Natural killer cell (primary cell): Measurements from ENCODE around the gene PABPC3. TPM values are rescaled to one million over a fixed set of nuclear protein-coding genes. Genes with fewer than 3 reads are reported as not detected.

ENCODE experiments used
- ATAC-seq, 3 donors: fragments of 150-1000 bp in 2 of 3; fragments of 200-7000 bp in 1 of 3; cut with Tn5 transposase; 1 replicate in 1 of 3; 2 replicates in 2 of 3; pipeline ENCODE4 v1.10.0; 2021; ENCODE audit warnings: mild to moderate bottlenecking in 2 of 3, moderate library complexity in 2 of 3
- DNase-seq, 2 donors: peaks; one replicate each; pipeline versions ENCODE4 v3.0.0 to v3.0.0-alpha.2; 2013 to 2021; ENCODE audit warnings: mixed read lengths in 1 of 2
- H3K27ac ChIP-seq: one replicate; pipeline ENCODE4 v1.5.1; 2013; ENCODE audit warnings: mild to moderate bottlenecking, low read length
- H3K27me3 ChIP-seq: one replicate; pipeline ENCODE4 v1.6.1; 2013; ENCODE audit warnings: low read length; ENCODE audit not compliant: control insufficient read depth, insufficient read depth
- H3K36me3 ChIP-seq: one replicate; pipeline ENCODE4 v1.6.1; 2013; ENCODE audit warnings: low read length; ENCODE audit not compliant: control insufficient read depth, insufficient read depth
- H3K4me1 ChIP-seq: one replicate; pipeline ENCODE4 v1.6.1; 2013; ENCODE audit warnings: low read length; ENCODE audit not compliant: control insufficient read depth, insufficient read depth
- H3K4me3 ChIP-seq: one replicate; pipeline ENCODE4 v1.5.1; 2013; ENCODE audit warnings: low read length
- H3K9me3 ChIP-seq: one replicate; pipeline ENCODE4 v1.6.1; 2013; ENCODE audit warnings: low read length; ENCODE audit not compliant: control insufficient read depth, insufficient read depth
- H3K27ac Mint-ChIP-seq, 2 donors: one replicate each; pipeline ENCODE4 v1.8.0; 2022; ENCODE audit warnings: mild to moderate bottlenecking in 2 of 2, mixed read lengths in 2 of 2, moderate library complexity in 1 of 2
- H3K27me3 Mint-ChIP-seq, 2 donors: one replicate each; pipeline ENCODE4 v1.8.0; 2022; ENCODE audit warnings: low read depth in 2 of 2, mixed read lengths in 2 of 2
- H3K36me3 Mint-ChIP-seq: one replicate; pipeline ENCODE4 v1.8.0; 2022; ENCODE audit warnings: mixed read lengths
- H3K4me1 Mint-ChIP-seq, 2 donors: one replicate each; pipeline ENCODE4 v1.8.0; 2022; ENCODE audit warnings: mixed read lengths in 2 of 2
- H3K4me3 Mint-ChIP-seq: one replicate; pipeline ENCODE4 v1.8.0; 2022; ENCODE audit warnings: mild to moderate bottlenecking, moderate library complexity, mixed read lengths
- H3K9me3 Mint-ChIP-seq, 2 donors: one replicate each; pipeline ENCODE4 v1.8.0; 2022; ENCODE audit warnings: mixed read lengths in 2 of 2
- CTCF ChIP-seq: fragments of 200-600 bp; IDR thresholded peaks from one replicate; pipeline ENCODE4 v1.8.0; 2022; ENCODE audit warnings: antibody characterized with exemption
- WGBS: methylation state at CpG from one replicate; pipeline ENCODE4 v1.1.7; 2013; ENCODE audit warnings: missing lambda C conversion rate; ENCODE audit not compliant: insufficient coverage; 5-methylcytosine and 5-hydroxymethylcytosine counted together
- intact Hi-C: fragments of 100-400 bp; cut with micrococcal nuclease; formaldehyde crosslinking; loops from one replicate; pipeline ENCODE4 v1.14.2; 2022
- total RNA-seq, 4 donors: library from RNA; stranded (reverse); fragments of 120-200 nt in 1 of 4; gene quantifications; one replicate each; pipeline versions ENCODE4 v1.2.3 to v1.2.4, GENCODE V29; 2013 to 2022

Gene PABPC3
- total RNA-seq, 3 donors from 2014 or later (not counting 1 experiment from before 2014, with no cell fraction given) = 0.18 to 0.21 (median 0.20) TPM

- Mint-ChIP-seq H3K27me3 (peaks cover 0 to 22% of the 10 kb centered on the region in 2 donors), H3K9me3 (no peaks in the 10 kb centered on the region), H3K4me3 (no peak overlapping the region), H3K4me1 (no peaks in the 10 kb centered on the region), H3K27ac (no peak overlapping the region), H3K36me3 (no peaks in the 10 kb centered on the region)
- DNase-seq (no peak), ATAC-seq (no peak)
- no peaks in the 10 kb centered on the region for H3K9me3 ChIP-seq
- peaks cover 1% of the 10 kb centered on the region for H3K4me1 ChIP-seq
- H3K36me3 ChIP-seq = no peaks in the 10 kb centered on the region
- intact Hi-C loops = no loop called here
- H3K27me3 ChIP-seq = no peaks in the 10 kb centered on the region
- H3K27ac ChIP-seq = no peak overlapping the region
- no peak for TF ChIP-seq CTCF
- no peak overlapping the region for H3K4me3 ChIP-seq
Measured at GRCh38 chr13:25064396-25064795, 31.5 kb upstream of the PABPC3 start.

DNA sequence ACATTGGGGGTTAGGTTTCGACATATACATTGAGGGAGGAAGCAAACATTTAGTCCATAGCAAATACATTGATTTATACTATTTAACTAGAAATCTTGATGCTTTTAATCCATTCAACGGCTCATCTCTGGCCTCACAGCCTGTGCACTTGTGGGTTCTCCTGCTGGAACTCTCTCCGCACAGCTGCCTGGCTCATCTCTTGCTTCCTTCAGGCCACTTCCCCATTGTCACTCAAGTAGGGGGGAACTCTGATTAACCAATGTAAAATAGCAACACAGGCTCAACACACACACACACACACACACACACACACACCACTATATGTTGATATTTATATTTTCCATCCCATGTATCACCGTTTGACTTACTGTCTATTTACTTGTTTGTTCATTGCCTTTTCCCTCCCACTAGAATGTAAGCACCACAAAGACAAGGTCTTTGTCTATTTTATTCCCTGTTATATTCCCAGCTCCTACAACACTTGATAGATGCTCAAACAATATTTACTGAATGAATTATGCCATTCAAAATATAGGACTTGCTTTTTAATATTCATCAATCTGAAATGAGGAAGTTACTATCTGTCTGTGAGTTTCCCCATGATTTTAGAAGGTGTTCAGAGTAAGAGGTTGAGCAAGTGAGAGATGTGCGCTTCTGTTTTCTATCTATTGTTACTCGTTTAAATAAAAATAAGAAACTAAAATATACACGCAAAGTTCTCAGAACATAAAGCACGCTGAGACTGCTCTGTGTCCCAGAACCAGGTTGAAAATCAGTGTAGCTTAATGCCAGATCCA lies 29.8 kb upstream of the PABPC3 start:
- 74% methylated on average over 8 of the region's 8 CpGs for WGBS
- peaks cover 2% of the 10 kb centered on the region for H3K27me3 ChIP-seq
- no peaks in the 10 kb centered on the region for H3K36me3 ChIP-seq
- no peaks in the 10 kb centered on the region for H3K9me3 Mint-ChIP-seq
- no peaks in the 10 kb centered on the region for H3K4me1 Mint-ChIP-seq
- no peak for ATAC-seq
- no peak overlapping the region for H3K27ac Mint-ChIP-seq
- TF ChIP-seq CTCF = no peak
- H3K27me3 Mint-ChIP-seq = peaks cover 2 to 36% of the 10 kb centered on the region in 2 donors
- intact Hi-C loops = no loop called here
- H3K4me3 Mint-ChIP-seq = no peak overlapping the region
- no peaks in the 10 kb centered on the region for H3K9me3 ChIP-seq
- no peaks in the 10 kb centered on the region for H3K36me3 Mint-ChIP-seq
- no peak overlapping the region for H3K27ac ChIP-seq
- DNase-seq = no peak
- H3K4me3 ChIP-seq = no peak overlapping the region
- no peaks in the 10 kb centered on the region for H3K4me1 ChIP-seq

DNA sequence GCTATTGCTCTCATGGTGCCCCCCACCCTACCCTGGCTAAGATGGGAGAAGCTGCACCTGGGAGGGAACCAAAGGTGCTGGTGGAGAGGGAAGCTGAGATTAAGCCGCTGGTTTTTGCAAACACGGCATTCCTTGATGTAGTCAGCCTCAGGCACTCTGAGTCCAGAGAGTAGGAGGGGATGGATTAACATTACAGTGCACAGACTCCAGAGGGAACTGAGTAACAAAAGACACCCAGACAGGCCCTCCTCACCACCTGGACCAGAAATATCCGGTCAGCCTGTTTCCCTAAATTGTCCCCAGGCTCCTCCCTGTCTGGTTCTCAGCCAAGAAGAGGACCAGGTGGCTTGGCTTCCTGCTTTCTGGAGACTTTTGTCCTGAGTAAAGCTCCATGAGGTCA lies 28.9 kb upstream of the PABPC3 start:
- no peaks in the 10 kb centered on the region for H3K9me3 ChIP-seq
- H3K36me3 ChIP-seq = no peaks in the 10 kb centered on the region
- no peaks in the 10 kb centered on the region for H3K9me3 Mint-ChIP-seq
- no peak overlapping the region for H3K27ac ChIP-seq
- peaks cover 2 to 36% of the 10 kb centered on the region in 2 donors for H3K27me3 Mint-ChIP-seq
- H3K4me3 ChIP-seq = no peak overlapping the region
- ATAC-seq (no peak), DNase-seq (no peak)
- H3K4me3 Mint-ChIP-seq = no peak overlapping the region
- no peaks in the 10 kb centered on the region for H3K36me3 Mint-ChIP-seq
- H3K27me3 ChIP-seq = peaks cover 2% of the 10 kb centered on the region
- no peaks in the 10 kb centered on the region for H3K4me1 ChIP-seq
- no peak for TF ChIP-seq CTCF
- H3K4me1 Mint-ChIP-seq = no peaks in the 10 kb centered on the region
- no peak overlapping the region for H3K27ac Mint-ChIP-seq
- intact Hi-C loops = no loop called here
- 70% methylated on average over 3 of the region's 3 CpGs for WGBS

- H3K27ac Mint-ChIP-seq = no peak overlapping the region
- Histone ChIP-seq H3K36me3 (no peaks in the 10 kb centered on the region), H3K4me3 (no peak overlapping the region), H3K27me3 (peaks cover 2% of the 10 kb centered on the region), H3K4me1 (no peaks in the 10 kb centered on the region), H3K9me3 (no peaks in the 10 kb centered on the region), H3K27ac (no peak overlapping the region)
- H3K4me3 Mint-ChIP-seq = no peak overlapping the region
- TF ChIP-seq CTCF = no peak
- DNase-seq (no peak), ATAC-seq (no peak)
- H3K9me3 Mint-ChIP-seq = no peaks in the 10 kb centered on the region
- H3K27me3 Mint-ChIP-seq = peaks cover 5 to 46% of the 10 kb centered on the region in 2 donors
- intact Hi-C loops = no loop called here
- H3K36me3 Mint-ChIP-seq = no peaks in the 10 kb centered on the region
- WGBS = 92% methylated on average over 26 of the region's 26 CpGs
- H3K4me1 Mint-ChIP-seq = no peaks in the 10 kb centered on the region
Measured at GRCh38 chr13:25068810-25069209, 27.1 kb upstream of the PABPC3 start.
